ENCODE results near the gene TEX22. TPM values are rescaled to one million over a fixed set of nuclear protein-coding genes. Genes with fewer than 3 reads are reported as not detected.

The TEX22 gene
- total RNA-seq, 4 donors from 2014 or later, result 0.22 to 0.81 (median 0.33) TPM; not detected in 1

DNA sequence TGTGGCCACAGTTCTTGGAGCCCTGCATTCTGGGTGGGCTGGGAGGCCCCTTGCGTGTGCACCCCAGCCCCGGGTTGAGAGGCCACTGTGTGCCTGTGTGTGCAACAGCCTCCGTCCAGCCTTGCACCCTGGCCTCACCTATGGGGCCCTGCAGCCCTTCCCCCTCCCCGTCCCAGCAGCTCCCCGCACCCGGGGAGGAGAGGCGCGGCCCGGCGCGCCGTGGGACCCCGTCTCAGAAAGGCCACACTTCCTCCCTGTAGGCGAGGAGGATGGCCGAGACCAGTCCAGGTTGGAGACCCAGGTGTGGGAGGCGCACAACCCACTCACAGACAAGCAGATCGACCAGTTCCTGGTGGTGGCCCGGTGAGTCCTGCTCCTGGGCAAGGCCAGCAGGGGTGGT lies 59.7 kb downstream of the TEX22 start:
- intact Hi-C loops (cut with DNase I), result no loop called here
- Histone ChIP-seq H3K4me3 (replicated peaks in 1 of 3) (no peak overlapping the region), H3K27me3 (no peaks in the 10 kb centered on the region), H3K36me3 (peaks cover 38 to 43% of the 10 kb centered on the region in 2 donors), H3K9me3 (no peaks in the 10 kb centered on the region), H3K27ac (no peak overlapping the region), H3K4me1 (no peaks in the 10 kb centered on the region)
- DNase-seq, result no peak
- no peak for TF ChIP-seq POLR2A (IDR thresholded peaks at IDR 0.05)
- TF ChIP-seq, protein P1, sequence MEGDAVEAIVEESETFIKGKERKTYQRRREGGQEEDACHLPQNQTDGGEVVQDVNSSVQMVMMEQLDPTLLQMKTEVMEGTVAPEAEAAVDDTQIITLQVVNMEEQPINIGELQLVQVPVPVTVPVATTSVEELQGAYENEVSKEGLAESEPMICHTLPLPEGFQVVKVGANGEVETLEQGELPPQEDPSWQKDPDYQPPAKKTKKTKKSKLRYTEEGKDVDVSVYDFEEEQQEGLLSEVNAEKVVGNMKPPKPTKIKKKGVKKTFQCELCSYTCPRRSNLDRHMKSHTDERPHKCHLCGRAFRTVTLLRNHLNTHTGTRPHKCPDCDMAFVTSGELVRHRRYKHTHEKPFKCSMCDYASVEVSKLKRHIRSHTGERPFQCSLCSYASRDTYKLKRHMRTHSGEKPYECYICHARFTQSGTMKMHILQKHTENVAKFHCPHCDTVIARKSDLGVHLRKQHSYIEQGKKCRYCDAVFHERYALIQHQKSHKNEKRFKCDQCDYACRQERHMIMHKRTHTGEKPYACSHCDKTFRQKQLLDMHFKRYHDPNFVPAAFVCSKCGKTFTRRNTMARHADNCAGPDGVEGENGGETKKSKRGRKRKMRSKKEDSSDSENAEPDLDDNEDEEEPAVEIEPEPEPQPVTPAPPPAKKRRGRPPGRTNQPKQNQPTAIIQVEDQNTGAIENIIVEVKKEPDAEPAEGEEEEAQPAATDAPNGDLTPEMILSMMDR (IDR thresholded peaks at IDR 0.05), result no peak
- WGBS, 2 donors, result 90 to 91% methylated on average over 14 to 17 of the region's 18 CpGs

DNA sequence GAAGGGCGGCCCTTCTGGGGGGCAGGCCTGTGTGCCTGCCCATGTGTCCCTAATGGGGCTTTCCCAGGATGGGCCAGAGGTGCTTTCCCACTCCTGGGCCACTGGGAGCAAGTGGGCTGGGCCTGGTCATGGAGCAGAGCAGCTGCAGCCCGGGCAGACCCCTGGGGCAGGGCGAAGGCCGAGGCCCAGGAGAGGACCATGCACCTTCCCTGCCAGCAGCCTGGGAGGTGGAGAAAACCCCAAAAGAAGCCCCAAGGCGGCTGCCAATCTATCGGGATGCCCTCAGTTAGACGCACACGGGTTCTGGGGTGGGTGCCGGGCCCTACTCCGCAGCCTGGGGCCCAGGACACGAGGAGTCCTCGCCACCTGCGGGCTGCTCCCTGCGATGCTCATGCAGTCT lies 60.2 kb downstream of the TEX22 start:
- Histone ChIP-seq H3K4me1 (no peaks in the 10 kb centered on the region), H3K4me3 (replicated peaks in 1 of 3) (no peak overlapping the region), H3K27ac (no peak overlapping the region), H3K27me3 (no peaks in the 10 kb centered on the region), H3K36me3 (peaks cover 40 to 49% of the 10 kb centered on the region in 2 donors), H3K9me3 (no peaks in the 10 kb centered on the region)
- no peak for DNase-seq
- 70 to 96% methylated on average over 4 to 7 of the region's 14 CpGs for WGBS, 2 donors
- intact Hi-C loops (cut with DNase I), result no loop called here
- TF ChIP-seq, protein P1 (IDR thresholded peaks at IDR 0.05), result no peak
- no peak for TF ChIP-seq POLR2A (IDR thresholded peaks at IDR 0.05)

DNA sequence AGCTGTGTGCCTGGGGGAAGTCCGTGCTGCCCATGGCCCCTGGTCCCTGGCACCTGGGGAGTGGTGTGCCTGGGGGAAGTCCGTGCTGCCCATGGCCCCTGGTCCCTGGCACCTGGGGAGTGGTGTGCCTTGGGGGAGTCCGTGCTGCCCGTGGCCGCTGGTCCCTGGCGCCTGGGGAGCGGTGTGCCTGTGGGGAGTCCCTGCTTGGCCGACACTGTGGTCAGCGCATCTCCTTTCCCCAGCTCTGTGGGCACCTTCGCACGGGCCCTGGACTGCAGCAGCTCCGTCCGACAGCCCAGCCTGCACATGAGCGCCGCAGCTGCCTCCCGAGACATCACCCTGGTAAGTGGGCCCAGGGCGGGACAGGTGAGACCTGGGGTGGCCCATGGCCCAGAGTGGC lies 61.8 kb downstream of the TEX22 start:
- no peak for DNase-seq
- H3K4me3 ChIP-seq (replicated peaks in 1 of 3), result no peak overlapping the region
- TF ChIP-seq, protein P1 (IDR thresholded peaks at IDR 0.05), result no peak
- TF ChIP-seq POLR2A (IDR thresholded peaks at IDR 0.05), result no peak
- H3K4me1 ChIP-seq, result peaks cover 2 to 4% of the 10 kb centered on the region in 2 donors
- H3K27ac ChIP-seq, result no peak overlapping the region
- WGBS, 2 donors, result 98 to 100% methylated on average over 6 of the region's 17 CpGs
- no peaks in the 10 kb centered on the region for H3K27me3 ChIP-seq
- no peaks in the 10 kb centered on the region for H3K9me3 ChIP-seq
- intact Hi-C loops (cut with DNase I), result no loop called here
- peaks cover 45 to 59% of the 10 kb centered on the region in 2 donors for H3K36me3 ChIP-seq

DNA sequence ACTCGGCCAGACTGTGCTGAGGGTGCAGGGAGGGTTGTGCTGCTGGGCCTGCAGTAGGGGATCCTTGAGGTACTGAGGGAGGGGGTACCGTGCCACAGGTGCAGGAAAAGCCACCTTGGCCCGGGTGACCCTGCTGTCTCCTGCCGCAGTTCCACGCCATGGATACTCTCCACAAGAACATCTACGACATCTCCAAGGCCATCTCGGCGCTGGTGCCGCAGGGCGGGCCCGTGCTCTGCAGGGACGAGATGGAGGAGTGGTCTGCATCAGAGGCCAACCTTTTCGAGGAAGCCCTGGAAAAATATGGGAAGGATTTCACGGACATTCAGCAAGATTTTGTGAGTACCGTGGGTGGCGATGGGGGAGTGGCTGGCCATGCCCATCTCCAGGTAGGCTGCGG lies 62.3 kb downstream of the TEX22 start:
- 94 to 98% methylated on average over 8 to 15 of the region's 17 CpGs for WGBS, 2 donors
- intact Hi-C loops (cut with DNase I), result no loop called here

DNA sequence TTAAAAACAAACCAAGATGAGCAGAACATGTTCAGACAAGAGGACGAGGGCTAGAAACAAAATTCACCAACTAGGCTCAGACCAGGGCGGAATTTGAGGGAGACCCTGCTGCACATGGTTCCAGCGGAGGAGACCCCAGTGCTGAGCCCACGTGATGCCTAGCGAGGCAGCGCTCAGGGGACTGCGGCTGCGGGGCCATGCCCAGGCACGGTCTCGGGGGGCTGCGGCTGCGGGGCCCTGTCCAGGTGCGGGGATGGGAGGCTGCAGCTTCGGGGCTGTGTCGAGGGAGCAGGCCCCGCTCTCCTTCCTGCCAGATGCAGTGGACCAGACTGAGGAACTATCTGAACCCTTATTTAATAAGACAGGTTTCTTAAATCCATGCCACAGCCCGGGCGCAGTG lies 63.6 kb downstream of the TEX22 start:
- no peak overlapping the region for H3K4me3 ChIP-seq (replicated peaks in 1 of 3)
- peaks cover 11 to 16% of the 10 kb centered on the region in 2 donors for H3K4me1 ChIP-seq
- WGBS, 2 donors, result 95 to 96% methylated on average over 13 of the region's 18 CpGs
- H3K36me3 ChIP-seq, result peaks cover 47 to 55% of the 10 kb centered on the region in 2 donors
- H3K27ac ChIP-seq, result no peak overlapping the region
- TF ChIP-seq, protein P1 (IDR thresholded peaks at IDR 0.05), result no peak
- TF ChIP-seq POLR2A (IDR thresholded peaks at IDR 0.05), result no peak
- intact Hi-C loops (cut with DNase I), result no loop called here
- no peaks in the 10 kb centered on the region for H3K9me3 ChIP-seq
- no peak for DNase-seq
- no peaks in the 10 kb centered on the region for H3K27me3 ChIP-seq

More for the DNA sequence above, 62.3 kb downstream of the TEX22 start:
- Histone ChIP-seq H3K9me3 (no peaks in the 10 kb centered on the region), H3K4me1 (peaks cover 7 to 9% of the 10 kb centered on the region in 2 donors), H3K4me3 (replicated peaks in 1 of 3) (no peak overlapping the region), H3K27me3 (no peaks in the 10 kb centered on the region), H3K27ac (no peak overlapping the region), H3K36me3 (peaks cover 43 to 59% of the 10 kb centered on the region in 2 donors)
- TF ChIP-seq POLR2A (IDR thresholded peaks at IDR 0.05), result no peak
- TF ChIP-seq, protein P1 (IDR thresholded peaks at IDR 0.05), result no peak
- no peak for DNase-seq

Other genes starting within 250 kb of the TEX22 start
- 10 to 100 TPM in 1 of 4 donors, 1 to 10 TPM in 3; 3.9 to 10.7 (median 5.2) TPM for gene JAG2, start 229.8 kb upstream of the TEX22 start, total RNA-seq
- gene NUDT14, start 217.2 kb upstream of the TEX22 start, total RNA-seq, result 10 to 100 TPM; 15.2 to 29.1 (median 20.1) TPM
- 10 to 100 TPM; 35.9 to 58.2 (median 44.2) TPM for gene BTBD6, start 150.0 kb upstream of the TEX22 start, total RNA-seq
- gene BRF1, start 97.5 kb upstream of the TEX22 start, total RNA-seq, result 10 to 100 TPM; 44.5 to 99.6 (median 56.2) TPM
- gene PACS2, start 83.8 kb upstream of the TEX22 start, total RNA-seq, result 10 to 100 TPM; 54.6 to 85.2 (median 72.1) TPM
- gene MTA1, start 21.3 kb downstream of the TEX22 start, total RNA-seq, result 100 to 1,000 TPM in 2 of 4 donors, 10 to 100 TPM in 2; 66.2 to 111 (median 90.0) TPM
- gene CRIP2, start 76.3 kb downstream of the TEX22 start, total RNA-seq, result 100 to 1,000 TPM; 101 to 160 (median 136) TPM
- gene CRIP1, start 88.3 kb downstream of the TEX22 start, total RNA-seq, result 10 to 100 TPM in 3 of 4 donors, 1 to 10 TPM in 1; 6.0 to 30.8 (median 18.5) TPM
- 10 to 100 TPM in 2 of 4 donors, 1 to 10 TPM in 2; 3.4 to 13.9 (median 8.5) TPM for gene TEDC1, start 92.7 kb downstream of the TEX22 start, total RNA-seq
- 10 to 100 TPM in 3 of 4 donors, 1 to 10 TPM in 1; 9.3 to 19.1 (median 15.2) TPM for gene TMEM121, start 128.0 kb downstream of the TEX22 start, total RNA-seq